SK-N-SH (cell line): Measurements from ENCODE around the gene CANT1. TPM values are rescaled to one million over a fixed set of nuclear protein-coding genes. Genes with fewer than 3 reads are reported as not detected.

Source experiments
- CTCF ChIA-PET: fragments of 300-600, 350-600 bp; formaldehyde crosslinking; extraction: SDS; loops from one replicate; lab custom pipeline; 2021; lab: Yijun Ruan, JAX
- POLR2A ChIA-PET: fragments of 350-600 bp; sonication (Branson Sonifier 250); formaldehyde crosslinking; extraction: SDS; loops from one replicate; lab custom pipeline; 2020; ENCODE audit warnings: antibody characterized with exemption, inconsistent platforms; lab: Yijun Ruan, JAX
- DNase-seq: peaks from one replicate; pipeline ENCODE4 v3.0.0; 2012
- H2AFZ ChIP-seq: fragments of 200-600 bp; sonication (generic); 2 replicates; pipeline ENCODE4 v1.8.1; 2016; ENCODE audit warnings: antibody characterized with exemption, mild to moderate bottlenecking, low read depth
- H3F3A ChIP-seq: fragments of 200-600 bp; sonication (generic); replicated peaks from 2 replicates; pipeline ENCODE3; 2016; ENCODE audit warnings: antibody characterized with exemption, mild to moderate bottlenecking; ENCODE audit not compliant: insufficient read depth
- H3K27ac ChIP-seq, 2 experiments: fragments of 200-500 bp in 1 of 2; fragments of 200-600 bp in 1 of 2; sonication (Bioruptor generic) in 1 of 2; sonication (generic), shearing (Covaris generic) in 1 of 2; 2 replicates each; pipeline versions ENCODE4 v1.5.1 to v1.6.1; 2014 to 2016; ENCODE audit warnings: low read depth in 2 of 2, inconsistent platforms in 1 of 2, low read length in 1 of 2, mild to moderate bottlenecking in 1 of 2, mixed read lengths in 1 of 2
- H3K27me3 ChIP-seq: fragments of 200-600 bp; sonication (generic), shearing (Covaris generic); 2 replicates; pipeline ENCODE4 v1.6.1; 2016; ENCODE audit warnings: mixed run types; ENCODE audit not compliant: insufficient read depth
- H3K36me3 ChIP-seq, 2 experiments: fragments of 200-500 bp in 1 of 2; fragments of 200-600 bp in 1 of 2; sonication (Bioruptor generic) in 1 of 2; sonication (generic) in 1 of 2; replicated peaks in 1 of 2; 2 replicates each; pipeline versions ENCODE3 to v1.5.1; 2014 to 2016; ENCODE audit warnings: low read length in 1 of 2, mild to moderate bottlenecking in 1 of 2; ENCODE audit not compliant: insufficient read depth in 2 of 2, control insufficient read depth in 1 of 2
- H3K4me1 ChIP-seq, 2 experiments: fragments of 200-500 bp in 1 of 2; fragments of 200-600 bp in 1 of 2; sonication (Bioruptor generic) in 1 of 2; sonication (generic), shearing (Covaris generic) in 1 of 2; 2 replicates each; pipeline versions ENCODE4 v1.5.1 to v1.6.1; 2014 to 2016; ENCODE audit warnings: low read depth in 1 of 2, low read length in 1 of 2, mixed run types in 1 of 2; ENCODE audit not compliant: insufficient read depth in 2 of 2, control insufficient read depth in 1 of 2
- H3K4me2 ChIP-seq: fragments of 200-600 bp; sonication (generic), shearing (Covaris generic); 2 replicates; pipeline ENCODE4 v1.6.1; 2017; ENCODE audit warnings: mixed run types
- H3K4me3 ChIP-seq, 2 experiments: fragments of 200-500 bp in 1 of 2; fragments of 200-600 bp in 1 of 2; sonication (Bioruptor generic) in 1 of 2; sonication (generic), shearing (Covaris generic) in 1 of 2; 2 replicates each; pipeline versions ENCODE4 v1.5.1 to v1.8.1; 2014 to 2016; ENCODE audit warnings: low read depth in 2 of 2, inconsistent platforms in 1 of 2, low read length in 1 of 2, mild to moderate bottlenecking in 1 of 2, mixed read lengths in 1 of 2, moderate library complexity in 1 of 2
- H3K79me2 ChIP-seq: fragments of 200-600 bp; sonication (generic); 2 replicates; pipeline ENCODE4 v1.8.1; 2017; ENCODE audit warnings: mild to moderate bottlenecking; ENCODE audit not compliant: insufficient read depth
- H3K9ac ChIP-seq: fragments of 200-600 bp; sonication (generic); 2 replicates; pipeline ENCODE4 v1.6.1; 2017; ENCODE audit warnings: mixed run types
- H3K9me2 ChIP-seq: fragments of 200-600 bp; sonication (generic); 2 replicates; pipeline ENCODE4 v1.6.1; 2017; ENCODE audit warnings: mixed run types
- H3K9me3 ChIP-seq: fragments of 200-600 bp; sonication (generic); 2 replicates; pipeline ENCODE4 v1.6.1; 2017; ENCODE audit warnings: mixed run types, mild to moderate bottlenecking, moderate library complexity
- H4K20me1 ChIP-seq: fragments of 200-600 bp; sonication (generic); 2 replicates; pipeline ENCODE4 v1.6.1; 2017; ENCODE audit warnings: mild to moderate bottlenecking, mixed run types; ENCODE audit not compliant: insufficient read depth
- ELF1 ChIP-seq: IDR thresholded peaks from 2 replicates; pipeline ENCODE4 v1.4.0; 2012
- EP300 ChIP-seq, 2 experiments: IDR thresholded peaks; 2 replicates each; pipeline versions ENCODE4 v1.4.0 to v1.6.1; 2012; ENCODE audit warnings: borderline replicate concordance in 1 of 2, low read depth in 1 of 2, low read length in 1 of 2
- EZH2phosphoT487 ChIP-seq: fragments of 200-600 bp; sonication (generic); IDR thresholded peaks from 2 replicates; pipeline ENCODE4 v1.6.1; 2017; ENCODE audit warnings: low read depth, mixed run types, mild to moderate bottlenecking, antibody characterized with exemption, moderate library complexity, borderline replicate concordance
- FOSL2 ChIP-seq: IDR thresholded peaks from 2 replicates; pipeline ENCODE4 v1.4.0; 2012; ENCODE audit warnings: low read depth, mild to moderate bottlenecking, moderate library complexity, borderline replicate concordance
- FOXJ3 ChIP-seq: sonication (generic); formaldehyde crosslinking; IDR thresholded peaks from 2 replicates; pipeline ENCODE4 v1.5.1; 2020; ENCODE audit warnings: mild to moderate bottlenecking, missing genetic modification reagents
- FOXM1 ChIP-seq: IDR thresholded peaks from 2 replicates; pipeline ENCODE4 v1.4.0; 2012; ENCODE audit warnings: low read depth, mild to moderate bottlenecking
- IRF3 ChIP-seq: fragments of 150-350 bp; IDR thresholded peaks from 2 replicates; pipeline ENCODE4 v1.6.1; 2016; ENCODE audit warnings: mild to moderate bottlenecking, low read depth, low read length
- MAX ChIP-seq: IDR thresholded peaks from 2 replicates; pipeline ENCODE4 v1.4.0; 2012; ENCODE audit warnings: low read depth
- MXI1 ChIP-seq: IDR thresholded peaks from 2 replicates; pipeline ENCODE4 v1.6.1; 2012; ENCODE audit warnings: mild to moderate bottlenecking, low read depth, low read length, improper control_type of control experiment
- NFIC ChIP-seq: IDR thresholded peaks from 2 replicates; pipeline ENCODE4 v1.4.0; 2012; ENCODE audit warnings: borderline replicate concordance
- POLR2AphosphoS5 ChIP-seq: IDR thresholded peaks from 2 replicates; pipeline ENCODE4 v1.6.1; 2012; ENCODE audit warnings: low read depth, low read length
- RXRA ChIP-seq: IDR thresholded peaks from 2 replicates; pipeline ENCODE4 v1.4.0; 2012; ENCODE audit warnings: low read depth, mild to moderate bottlenecking, borderline replicate concordance
- SMC3 ChIP-seq: IDR thresholded peaks from 2 replicates; pipeline ENCODE4 v1.6.1; 2012; ENCODE audit warnings: low read depth, low read length, improper control_type of control experiment
- TCF12 ChIP-seq: IDR thresholded peaks from 2 replicates; pipeline ENCODE4 v1.4.0; 2012
- TEAD4 ChIP-seq: IDR thresholded peaks from 2 replicates; pipeline ENCODE4 v1.4.0; 2012; ENCODE audit warnings: mild to moderate bottlenecking, borderline replicate concordance; ENCODE audit not compliant: insufficient read depth
- USF1 ChIP-seq: IDR thresholded peaks from 2 replicates; pipeline ENCODE4 v1.4.0; 2012; ENCODE audit warnings: low read depth, borderline replicate concordance
- ZBTB33 ChIP-seq: IDR thresholded peaks from 2 replicates; pipeline ENCODE4 v1.4.0; 2012; ENCODE audit warnings: low read depth, borderline replicate concordance
- WGBS: methylation state at CpG from one replicate; pipeline ENCODE4 v1.1.6; 2017; ENCODE audit warnings: low lambda C conversion rate; 5-methylcytosine and 5-hydroxymethylcytosine counted together
- polyA plus RNA-seq, 3 experiments: library from polyadenylated mRNA; depleted of rRNA; stranded (reverse); fragments of >200 nt; gene quantifications; 2 replicates each; pipeline ENCODE4 v1.2.3, GENCODE V29; 2012

Gene CANT1
- polyA plus RNA-seq, 1 of the 3 experiments (the other 2 are of a cell fraction), result 87.4 TPM

GRCh38 chr17:79001190-79002020 lies 8.2 kb downstream of the CANT1 start:
- H3K9me2 ChIP-seq, result no peaks in the 10 kb centered on the region
- TF ChIP-seq FOSL2 (no peak), POLR2AphosphoS5 (no peak), IRF3 (no peak), NFIC (no peak), TCF12 (no peak), EP300 (IDR thresholded peaks at IDR 0.05; ENCODE audit: borderline replicate concordance in 1 of 2, low read depth in 1 of 2, low read length in 1 of 2) (no peak), ZBTB33 (no peak), ELF1 (no peak), EZH2phosphoT487 (no peak), RXRA (no peak), SMC3 (no peak), FOXJ3 (no peak), FOXM1 (no peak), MXI1 (no peak), USF1 (no peak), TEAD4 (no peak), MAX (no peak)
- no peak overlapping the region for H3K4me3 ChIP-seq
- ChIA-PET POLR2A (no interaction called here), CTCF (interaction anchor here (1.4 to 11.1 kb wide), 6 partner anchors 14 to 41 kb away, joined by 3 to 133 read pairs (median 6); partner anchors contain the start of gene LGALS3BP)
- WGBS, result 93% methylated on average over 19 of the region's 19 CpGs
- peaks cover 0 to 40% of the 10 kb centered on the region in 2 experiments; a peak in 1 of 4 replicates for H3K4me1 ChIP-seq
- H3K9ac ChIP-seq, result no peak overlapping the region
- H2AFZ ChIP-seq, result no peak overlapping the region
- no peaks in the 10 kb centered on the region for H3K27me3 ChIP-seq
- peaks cover 74% of the 10 kb centered on the region for H4K20me1 ChIP-seq
- no peaks in the 10 kb centered on the region for H3K9me3 ChIP-seq
- peaks cover 85% of the 10 kb centered on the region for H3K79me2 ChIP-seq
- H3F3A ChIP-seq, result peaks cover 5% of the 10 kb centered on the region
- no peak for DNase-seq
- H3K36me3 ChIP-seq, result peaks cover 15 to 38% of the 10 kb centered on the region in 2 experiments
- no peak overlapping the region; a peak in 1 of 4 replicates for H3K27ac ChIP-seq
- H3K4me2 ChIP-seq, result no peak overlapping the region
